GM12878 (cell line): ENCODE results near the gene DDX10. TPM values are rescaled to one million over a fixed set of nuclear protein-coding genes. Genes with fewer than 3 reads are reported as not detected.
A peak's percentile ranks its signal among the peaks of the same experiment; 100 is the strongest.

ENCODE experiments used
- BHLHE40 ChIP-seq, 2 experiments: fragments of 450-650 bp in 1 of 2; IDR thresholded peaks; 2 replicates each; pipeline ENCODE4 v1.6.1; 2011 to 2017; ENCODE audit warnings: low read depth in 2 of 2, borderline replicate concordance in 1 of 2, improper control_type of control experiment in 1 of 2, low read length in 1 of 2, mild to moderate bottlenecking in 1 of 2
- CREB1 ChIP-seq: IDR thresholded peaks from 2 replicates; pipeline ENCODE4 v1.6.1; 2012; ENCODE audit warnings: low read depth, mild to moderate bottlenecking, inconsistent platforms
- MEF2A ChIP-seq: IDR thresholded peaks from 2 replicates; pipeline ENCODE4 v1.6.1; 2011; ENCODE audit warnings: low read depth, mild to moderate bottlenecking, low read length, moderate library complexity; ENCODE audit not compliant: insufficient read depth
- PAX8 ChIP-seq: fragments of 450-650 bp; IDR thresholded peaks from 2 replicates; pipeline ENCODE4 v1.6.1; 2017; ENCODE audit warnings: mild to moderate bottlenecking, moderate library complexity
- POLR2A ChIP-seq: IDR thresholded peaks from 2 replicates; pipeline ENCODE4 v1.6.1; 2011; ENCODE audit warnings: low read depth, mild to moderate bottlenecking, low read length
- RAD21 ChIP-seq: IDR thresholded peaks from 2 replicates; pipeline ENCODE4 v1.6.1; 2011; ENCODE audit warnings: mild to moderate bottlenecking, low read depth, low read length, moderate library complexity; ENCODE audit not compliant: insufficient read depth
- RB1 ChIP-seq: fragments of 450-650 bp; formaldehyde crosslinking; IDR thresholded peaks from 2 replicates; pipeline ENCODE4 v1.6.1; 2017; ENCODE audit warnings: mild to moderate bottlenecking, borderline replicate concordance
- SIX5 ChIP-seq: IDR thresholded peaks from 2 replicates; pipeline ENCODE4 v1.6.1; 2011; ENCODE audit warnings: mild to moderate bottlenecking, low read depth, low read length, moderate library complexity; ENCODE audit not compliant: severe bottlenecking
- SMAD1 ChIP-seq: fragments of 450-650 bp; IDR thresholded peaks from 2 replicates; pipeline ENCODE4 v1.6.1; 2018; ENCODE audit warnings: mild to moderate bottlenecking, low read depth; ENCODE audit not compliant: partially characterized antibody
- STAT1 ChIP-seq: fragments of 450-650 bp; conservative IDR thresholded peaks from 2 replicates; pipeline ENCODE4 v1.6.1; 2014; ENCODE audit warnings: antibody characterized with exemption, mild to moderate bottlenecking
- STAT3 ChIP-seq: IDR thresholded peaks from 2 replicates; pipeline ENCODE4 v1.6.1; 2011; ENCODE audit warnings: low read depth, low read length, improper control_type of control experiment
- YBX1 ChIP-seq: fragments of 450-650 bp; IDR thresholded peaks from 2 replicates; pipeline ENCODE4 v1.6.1; 2016; ENCODE audit warnings: antibody characterized with exemption
- ZNF217 ChIP-seq: fragments of 450-650 bp; IDR thresholded peaks from 2 replicates; pipeline ENCODE4 v1.6.1; 2017; ENCODE audit warnings: antibody characterized with exemption, mild to moderate bottlenecking
- polyA plus RNA-seq, 11 experiments: library from polyadenylated mRNA; depleted of rRNA in 4 of 11; unstranded in 6 of 11; stranded (reverse) in 5 of 11; fragments of >200 nt; fragmentation: Nextera tagmentation in 4 of 11; fragmentation: Illumina TruSeq in 1 of 11; extraction: Ambion mirVana in 4 of 11; extraction: Trizol in 1 of 11; gene quantifications; 1 replicate in 1 of 11; 2 replicates in 10 of 11; pipeline versions ENCODE4 v1.2.1 to v1.2.3, GENCODE V29; 2011 to 2016; ENCODE audit warnings: inconsistent platforms in 2 of 11, missing spikeins in 2 of 11, low read depth in 1 of 11
- total RNA-seq, 4 experiments: library from RNA; depleted of rRNA in 3 of 4; stranded (reverse); fragments of >200 nt in 3 of 4; fragmentation: Illumina TruSeq in 1 of 4; extraction: Trizol in 1 of 4; gene quantifications; 2 replicates each; pipeline versions ENCODE4 v1.2.1 to v1.2.3, GENCODE V29; 2013 to 2021

The DDX10 gene
- total and polyA plus RNA-seq, 10 of the 15 experiments (the other 5 are each of a cell fraction or from before 2014, with no cell fraction given), result 20.9 to 51.5 (median 31.9) TPM

DNA sequence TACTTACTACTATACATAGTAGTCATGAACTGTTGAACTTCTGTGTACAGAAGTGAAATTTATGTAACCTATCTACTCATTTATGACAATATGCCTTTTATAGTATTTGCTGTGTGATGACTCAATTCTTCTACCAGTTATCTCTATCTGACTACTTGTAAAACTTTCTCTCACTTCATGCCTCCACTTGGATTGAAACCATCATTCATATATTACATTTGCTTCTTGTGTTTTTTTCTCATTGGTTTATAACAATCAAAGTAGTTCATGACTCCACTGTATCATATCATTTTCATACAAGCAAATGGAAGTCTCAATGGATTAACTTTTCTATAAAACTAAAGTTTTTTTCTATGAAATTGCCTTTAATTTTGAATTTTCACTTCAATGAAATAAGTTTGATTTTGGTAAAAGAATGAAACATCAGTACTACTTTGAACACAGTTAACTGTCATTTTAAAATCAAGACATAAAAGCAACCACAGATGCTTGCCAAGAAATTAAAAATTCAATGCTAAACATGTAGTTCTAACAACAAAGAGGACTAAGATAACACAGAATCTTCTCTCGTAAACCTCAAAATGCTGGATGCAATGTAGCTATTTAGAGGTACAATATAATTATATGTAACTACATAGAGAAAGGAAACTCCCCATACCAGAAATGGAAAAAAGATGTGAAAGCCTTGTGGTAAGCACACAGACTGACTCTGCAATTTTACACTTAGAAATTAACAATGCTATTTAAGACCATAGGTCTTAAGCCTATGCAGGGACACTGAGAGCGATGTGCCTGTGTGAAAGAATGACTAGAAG is 43.7 kb upstream of the DDX10 start (continued):
- TF ChIP-seq RB1, result no peak
- peak; percentile 56 to 67; a peak in 3 of 4 replicates for TF ChIP-seq BHLHE40 (IDR thresholded peaks at IDR 0.05; ENCODE audit: borderline replicate concordance in 1 of 2, low read depth in 2 of 2, low read length in 1 of 2)
- TF ChIP-seq RAD21, result peak; percentile 16; the same call in 1 of the 2 replicates
- no peak for TF ChIP-seq SMAD1
- no peak for TF ChIP-seq SIX5
- TF ChIP-seq POLR2A, result 0 out of 2 replicates have a peak, but pooled peaks have one; percentile 28
- 0 out of 2 replicates have a peak, but pooled peaks have one; percentile 92 for TF ChIP-seq STAT3
- TF ChIP-seq STAT1, result no peak
- no peak for TF ChIP-seq PAX8
- TF ChIP-seq ZNF217, result peak; percentile 54; the same call in 1 of the 2 replicates
- no peak for TF ChIP-seq YBX1
- peak; percentile 96 for TF ChIP-seq MEF2A
- TF ChIP-seq CREB1, result peak; percentile 46; the same call in 1 of the 2 replicates
